CD14-positive monocyte (primary cell): ENCODE measurements around the gene DDX6. TPM values are rescaled to one million over a fixed set of nuclear protein-coding genes. Genes with fewer than 3 reads are reported as not detected.
"Not testable (repeated sequence)": the region's sequence is repeated elsewhere in the genome, so short reads cannot be mapped to it uniquely, and the experiment has no call there.

Experiments
- DNase-seq, 3 donors: peaks; one replicate each; pipeline ENCODE4 v3.0.0-alpha.2; 2011 to 2022
- H2AFZ ChIP-seq: 2 replicates; pipeline ENCODE4 v1.6.0; 2012; ENCODE audit warnings: mild to moderate bottlenecking, low read depth, low read length, inconsistent platforms; ENCODE audit not compliant: insufficient read depth, poor library complexity, severe bottlenecking
- H3K27ac ChIP-seq, 2 donors: 1 replicate in 1 of 2; 2 replicates in 1 of 2; pipeline ENCODE4 v1.5.1; 2012 to 2013; ENCODE audit warnings: low read length in 2 of 2, control low read depth in 1 of 2, inconsistent platforms in 1 of 2, low read depth in 1 of 2, mild to moderate bottlenecking in 1 of 2
- H3K27me3 ChIP-seq, 2 donors: one replicate each; pipeline versions ENCODE4 v1.6.0 to v1.6.1; 2011 to 2013; ENCODE audit warnings: low read length in 2 of 2; ENCODE audit not compliant: control insufficient read depth in 2 of 2, insufficient read depth in 2 of 2
- H3K36me3 ChIP-seq, 2 donors: replicated peaks in 1 of 2; 1 replicate in 1 of 2; 2 replicates in 1 of 2; pipeline versions ENCODE4 v1.5.1 to v1.6.1; 2012 to 2013; ENCODE audit warnings: low read length in 2 of 2, control low read depth in 1 of 2, inconsistent platforms in 1 of 2, mild to moderate bottlenecking in 1 of 2; ENCODE audit not compliant: insufficient read depth in 2 of 2, control insufficient read depth in 1 of 2
- H3K4me1 ChIP-seq, 2 donors: 1 replicate in 1 of 2; 2 replicates in 1 of 2; pipeline versions ENCODE4 v1.5.1 to v1.6.1; 2012 to 2013; ENCODE audit warnings: low read length in 2 of 2, control low read depth in 1 of 2, inconsistent platforms in 1 of 2, mild to moderate bottlenecking in 1 of 2, moderate library complexity in 1 of 2; ENCODE audit not compliant: insufficient read depth in 2 of 2, control insufficient read depth in 1 of 2
- H3K4me2 ChIP-seq: replicated peaks from 2 replicates; pipeline ENCODE3; 2012; ENCODE audit warnings: low read length, moderate library complexity, mild to moderate bottlenecking; ENCODE audit not compliant: poor library complexity, severe bottlenecking; ENCODE audit errors: extremely low read depth
- H3K4me3 ChIP-seq, 3 experiments: fragments of 200-600 bp in 1 of 3; sonication (generic) in 1 of 3; replicated peaks in 1 of 3; 1 replicate in 2 of 3; 2 replicates in 1 of 3; pipeline ENCODE4 v1.5.1; 2011 to 2013; ENCODE audit warnings: low read length in 3 of 3, mild to moderate bottlenecking in 3 of 3, control low read depth in 2 of 3, low read depth in 2 of 3, inconsistent platforms in 1 of 3, moderate library complexity in 1 of 3
- H3K79me2 ChIP-seq: 2 replicates; pipeline ENCODE4 v1.6.0; 2012; ENCODE audit warnings: mild to moderate bottlenecking, control low read depth, inconsistent platforms, low read length, moderate library complexity; ENCODE audit not compliant: insufficient read depth
- H3K9ac ChIP-seq: 2 replicates; pipeline ENCODE4 v1.6.0; 2017; ENCODE audit warnings: low read length, mild to moderate bottlenecking; ENCODE audit not compliant: insufficient read depth, poor library complexity, severe bottlenecking
- H3K9me3 ChIP-seq, 2 donors: replicated peaks in 1 of 2; 1 replicate in 1 of 2; 2 replicates in 1 of 2; pipeline versions ENCODE4 v1.5.1 to v1.6.1; 2012 to 2013; ENCODE audit warnings: low read length in 2 of 2, control low read depth in 1 of 2; ENCODE audit not compliant: control insufficient read depth in 1 of 2, insufficient read depth in 1 of 2
- H4K20me1 ChIP-seq: 2 replicates; pipeline ENCODE4 v1.6.0; 2012; ENCODE audit warnings: mild to moderate bottlenecking, low read length, control low read depth, moderate library complexity; ENCODE audit not compliant: insufficient read depth
- H3K27ac Mint-ChIP-seq, 7 donors: one replicate each; pipeline ENCODE4 v1.8.0; 2020; ENCODE audit warnings: mild to moderate bottlenecking in 7 of 7, mixed read lengths in 7 of 7, moderate library complexity in 6 of 7, inconsistent platforms in 2 of 7
- H3K27me3 Mint-ChIP-seq, 3 donors: one replicate each; pipeline ENCODE4 v1.8.0; 2021 to 2022; ENCODE audit warnings: low read depth in 3 of 3, mild to moderate bottlenecking in 3 of 3, mixed read lengths in 3 of 3, moderate library complexity in 3 of 3, inconsistent platforms in 1 of 3
- H3K36me3 Mint-ChIP-seq, 2 donors: one replicate each; pipeline ENCODE4 v1.8.0; 2020; ENCODE audit warnings: mixed read lengths in 2 of 2, inconsistent platforms in 1 of 2, mild to moderate bottlenecking in 1 of 2
- H3K4me1 Mint-ChIP-seq: one replicate; pipeline ENCODE4 v1.8.0; 2020; ENCODE audit warnings: mild to moderate bottlenecking, mixed read lengths
- H3K4me3 Mint-ChIP-seq, 2 donors: one replicate each; pipeline ENCODE4 v1.8.0; 2020; ENCODE audit warnings: mild to moderate bottlenecking in 2 of 2, mixed read lengths in 2 of 2, moderate library complexity in 1 of 2
- H3K9me3 Mint-ChIP-seq, 7 donors: one replicate each; pipeline ENCODE4 v1.8.0; 2020 to 2022; ENCODE audit warnings: mixed read lengths in 7 of 7, mild to moderate bottlenecking in 6 of 7, moderate library complexity in 6 of 7, inconsistent platforms in 2 of 7
- WGBS: methylation state at CpG from one replicate; pipeline ENCODE4 v1.1.5; 2013; ENCODE audit warnings: missing lambda C conversion rate; ENCODE audit not compliant: insufficient coverage; 5-methylcytosine and 5-hydroxymethylcytosine counted together
- intact Hi-C, 2 donors: fragments of 100-400 bp; cut with micrococcal nuclease; formaldehyde crosslinking; loops; one replicate each; pipeline versions ENCODE4 v1.15.0 to v1.15.1; 2023
- polyA plus RNA-seq, 3 donors: library from polyadenylated mRNA; depleted of rRNA in 1 of 3; unstranded in 2 of 3; stranded (reverse) in 1 of 3; fragments of 300-500 nt in 2 of 3; fragments of >200 nt in 1 of 3; fragmentation: Illumina TruSeq in 2 of 3; gene quantifications; 1 replicate in 2 of 3; 2 replicates in 1 of 3; pipeline ENCODE4 v1.2.3, GENCODE V29; 2012 to 2021
- TF ChIP-seq, protein P1 (sequence below): fragments of 200-600 bp; IDR thresholded peaks from one replicate; pipeline ENCODE4 v1.8.0; 2022; ENCODE audit warnings: antibody characterized with exemption, mild to moderate bottlenecking

The DDX6 gene
- polyA plus RNA-seq, 3 donors: 17.8 to 31.9 (median 28.0) TPM

DNA sequence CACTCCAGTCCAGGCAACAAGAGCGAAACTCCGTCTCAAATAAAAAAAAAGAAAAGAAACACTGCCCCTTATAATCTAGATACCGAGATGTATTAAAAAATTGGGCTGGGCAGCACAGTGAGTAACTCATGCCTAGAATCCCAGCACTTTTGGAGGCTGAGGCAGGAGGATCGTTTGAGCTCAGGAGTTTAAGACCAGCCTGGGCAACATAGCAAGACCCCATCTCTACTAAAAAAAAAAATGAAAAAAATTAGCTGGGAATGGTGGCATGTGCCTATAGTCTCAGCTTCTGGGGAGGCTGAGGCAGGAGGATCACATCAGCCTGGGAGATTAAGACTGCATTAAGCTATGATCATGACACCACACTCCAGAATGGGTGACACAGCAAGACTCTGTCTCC is 24.9 kb downstream of the DDX6 start:
- Mint-ChIP-seq H3K4me3 (no peak overlapping the region), H3K9me3 (no peaks in the 10 kb centered on the region), H3K36me3 (peaks cover 59 to 92% of the 10 kb centered on the region in 2 donors), H3K27ac (peak overlapping the region in 3 of 7 donors; percentile 19 to 81 (median 76)), H3K4me1 (peaks cover 18% of the 10 kb centered on the region), H3K27me3 (no peaks in the 10 kb centered on the region)
- H4K20me1 ChIP-seq: peaks cover 100% of the 10 kb centered on the region
- intact Hi-C loops: no loop called here
- no peak for DNase-seq
- no peak overlapping the region for H3K27ac ChIP-seq
- peaks cover 64 to 77% of the 10 kb centered on the region in 2 donors for H3K36me3 ChIP-seq
- TF ChIP-seq, protein P1, sequence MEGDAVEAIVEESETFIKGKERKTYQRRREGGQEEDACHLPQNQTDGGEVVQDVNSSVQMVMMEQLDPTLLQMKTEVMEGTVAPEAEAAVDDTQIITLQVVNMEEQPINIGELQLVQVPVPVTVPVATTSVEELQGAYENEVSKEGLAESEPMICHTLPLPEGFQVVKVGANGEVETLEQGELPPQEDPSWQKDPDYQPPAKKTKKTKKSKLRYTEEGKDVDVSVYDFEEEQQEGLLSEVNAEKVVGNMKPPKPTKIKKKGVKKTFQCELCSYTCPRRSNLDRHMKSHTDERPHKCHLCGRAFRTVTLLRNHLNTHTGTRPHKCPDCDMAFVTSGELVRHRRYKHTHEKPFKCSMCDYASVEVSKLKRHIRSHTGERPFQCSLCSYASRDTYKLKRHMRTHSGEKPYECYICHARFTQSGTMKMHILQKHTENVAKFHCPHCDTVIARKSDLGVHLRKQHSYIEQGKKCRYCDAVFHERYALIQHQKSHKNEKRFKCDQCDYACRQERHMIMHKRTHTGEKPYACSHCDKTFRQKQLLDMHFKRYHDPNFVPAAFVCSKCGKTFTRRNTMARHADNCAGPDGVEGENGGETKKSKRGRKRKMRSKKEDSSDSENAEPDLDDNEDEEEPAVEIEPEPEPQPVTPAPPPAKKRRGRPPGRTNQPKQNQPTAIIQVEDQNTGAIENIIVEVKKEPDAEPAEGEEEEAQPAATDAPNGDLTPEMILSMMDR: no peak
- WGBS: no CpG with 5 or more reads among the region's 4 CpGs
- H3K9me3 ChIP-seq: no peaks in the 10 kb centered on the region
- H3K79me2 ChIP-seq: peaks cover 88% of the 10 kb centered on the region
- no peak overlapping the region for H2AFZ ChIP-seq
- no peak overlapping the region for H3K9ac ChIP-seq
- peaks cover 12 to 19% of the 10 kb centered on the region in 2 donors for H3K4me1 ChIP-seq
- H3K4me2 ChIP-seq: no peak overlapping the region
- H3K27me3 ChIP-seq: no peaks in the 10 kb centered on the region
- no peak overlapping the region for H3K4me3 ChIP-seq

DNA sequence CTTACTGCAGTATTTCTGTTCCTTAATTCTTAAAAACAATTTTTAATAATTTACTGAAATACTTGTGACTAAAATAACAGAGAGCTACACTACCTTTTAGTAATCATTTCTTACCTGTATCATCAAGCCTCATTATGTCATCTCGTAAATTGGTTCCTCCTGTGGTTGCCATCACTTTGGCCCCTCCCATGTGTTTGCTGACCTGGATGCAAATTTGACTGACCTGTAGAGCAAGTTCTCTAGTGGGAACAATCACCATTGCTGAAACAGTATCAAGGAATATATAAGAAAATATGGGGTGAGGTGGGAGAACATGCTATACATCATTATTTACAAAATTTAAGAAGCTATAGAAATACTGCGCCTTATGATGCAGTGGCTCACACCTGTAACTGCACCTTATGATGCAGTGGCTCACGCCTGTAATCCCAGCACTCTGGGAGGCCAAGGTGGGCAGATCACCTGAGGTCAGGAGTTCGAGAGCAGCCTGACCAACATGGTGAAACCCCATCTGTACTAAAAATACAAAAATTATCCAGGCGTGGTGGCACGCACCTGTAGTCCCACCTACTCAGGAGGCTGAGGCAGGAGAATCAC is 25.8 kb downstream of the DDX6 start:
- peaks cover 3 to 10% of the 10 kb centered on the region in 2 donors for H3K4me1 ChIP-seq
- intact Hi-C loops, H3K9me3 ChIP-seq, H3K27ac ChIP-seq, H3K4me1 Mint-ChIP-seq, H3K4me3 Mint-ChIP-seq, H3K27me3 ChIP-seq, H3K4me2 ChIP-seq, H2AFZ ChIP-seq, H3K27me3 Mint-ChIP-seq, H3K4me3 ChIP-seq, H3K9ac ChIP-seq, DNase-seq, H3K9me3 Mint-ChIP-seq, H3K27ac Mint-ChIP-seq: not testable (repeated sequence)
- WGBS: 92% methylated on average over 4 of the region's 6 CpGs
- peaks cover 80% of the 10 kb centered on the region for H3K79me2 ChIP-seq
- peaks cover 63 to 95% of the 10 kb centered on the region in 2 donors for H3K36me3 Mint-ChIP-seq
- peaks cover 72 to 85% of the 10 kb centered on the region in 2 donors for H3K36me3 ChIP-seq
- peaks cover 100% of the 10 kb centered on the region for H4K20me1 ChIP-seq
